ENCODE measurements around the gene DENND6A. TPM values are rescaled to one million over a fixed set of nuclear protein-coding genes. Genes with fewer than 3 reads are reported as not detected.

The DENND6A gene
- total and polyA plus RNA-seq, 2 donors from 2014 or later = 7.8 to 38.4 TPM

- no peak for FAIRE-seq
- intact Hi-C loops (cut with DNase I) = no loop called here
Measured at GRCh38 chr3:57730682-57731081, 37.8 kb upstream of the DENND6A start.

GRCh38 chr3:57729334-57730045 is 36.6 kb upstream of the DENND6A start:
- FAIRE-seq = no peak

More at GRCh38 chr3:57730682-57731081, 37.8 kb upstream of the DENND6A start:
- Histone ChIP-seq H3K27me3 (ENCODE audit: control insufficient read depth, insufficient read depth, low read length) (no peaks in the 10 kb centered on the region), H3K4me1 (ENCODE audit: control insufficient read depth in 2 of 3, insufficient read depth in 2 of 3, low read depth in 1 of 3, low read length in 3 of 3) (no peaks in the 10 kb centered on the region), H3K9ac (ENCODE audit: low read length in 3 of 3) (no peak overlapping the region), H3K36me3 (ENCODE audit: control insufficient read depth in 2 of 3, insufficient read depth in 3 of 3, low read length in 3 of 3) (no peaks in the 10 kb centered on the region), H3K27ac (ENCODE audit: low read depth in 2 of 2, low read length in 2 of 2) (no peak overlapping the region), H3K4me3 (ENCODE audit: low read length in 3 of 3) (no peak overlapping the region), H3K9me3 (ENCODE audit: control insufficient read depth in 2 of 3, insufficient read depth in 1 of 3, low read length in 3 of 3) (no peaks in the 10 kb centered on the region)
- no peak for TF ChIP-seq CTCF (IDR thresholded peaks at IDR 0.05; ENCODE audit: borderline replicate concordance, extremely low read depth, insufficient read depth)
- DNase-seq = no peak

GRCh38 chr3:57727106-57727505 is 34.2 kb upstream of the DENND6A start:
- Histone ChIP-seq H3K4me1 (ENCODE audit: control insufficient read depth in 2 of 3, insufficient read depth in 2 of 3, low read depth in 1 of 3, low read length in 3 of 3) (no peaks in the 10 kb centered on the region), H3K4me3 (ENCODE audit: low read length in 3 of 3) (no peak overlapping the region), H3K27me3 (ENCODE audit: control insufficient read depth, insufficient read depth, low read length) (no peaks in the 10 kb centered on the region), H3K9me3 (ENCODE audit: control insufficient read depth in 2 of 3, insufficient read depth in 1 of 3, low read length in 3 of 3) (no peaks in the 10 kb centered on the region), H3K9ac (ENCODE audit: low read length in 3 of 3) (no peak overlapping the region), H3K27ac (ENCODE audit: low read depth in 2 of 2, low read length in 2 of 2) (no peak overlapping the region), H3K36me3 (ENCODE audit: control insufficient read depth in 2 of 3, insufficient read depth in 3 of 3, low read length in 3 of 3) (no peaks in the 10 kb centered on the region)
- FAIRE-seq (no peak), DNase-seq (no peak)
- TF ChIP-seq CTCF (IDR thresholded peaks at IDR 0.05; ENCODE audit: borderline replicate concordance, extremely low read depth, insufficient read depth) = no peak
- intact Hi-C loops (cut with DNase I) = no loop called here

More at GRCh38 chr3:57729334-57730045, 36.6 kb upstream of the DENND6A start:
- no peaks in the 10 kb centered on the region for H3K27me3 ChIP-seq (ENCODE audit: control insufficient read depth, insufficient read depth, low read length)
- TF ChIP-seq CTCF (IDR thresholded peaks at IDR 0.05; ENCODE audit: borderline replicate concordance, extremely low read depth, insufficient read depth) = no peak
- H3K27ac ChIP-seq (ENCODE audit: low read depth in 2 of 2, low read length in 2 of 2) = no peak overlapping the region
- peak in 1 of 5 donors; percentile 21 for DNase-seq
- H3K36me3 ChIP-seq (ENCODE audit: control insufficient read depth in 2 of 3, insufficient read depth in 3 of 3, low read length in 3 of 3) = no peaks in the 10 kb centered on the region
- H3K4me3 ChIP-seq (ENCODE audit: low read length in 3 of 3) = no peak overlapping the region
- H3K9me3 ChIP-seq (ENCODE audit: control insufficient read depth in 2 of 3, insufficient read depth in 1 of 3, low read length in 3 of 3) = no peaks in the 10 kb centered on the region
- H3K4me1 ChIP-seq (ENCODE audit: control insufficient read depth in 2 of 3, insufficient read depth in 2 of 3, low read depth in 1 of 3, low read length in 3 of 3) = no peaks in the 10 kb centered on the region
- intact Hi-C loops (cut with DNase I) = no loop called here
- no peak overlapping the region for H3K9ac ChIP-seq (ENCODE audit: low read length in 3 of 3)

Measured in kidney (tissue), 14 donors.